OCI-LY3 (cell line): Measurements from ENCODE around the gene ATG9B.
"Not testable (repeated sequence)": the region's sequence is repeated elsewhere in the genome, so short reads cannot be mapped to it uniquely, and the experiment has no call there.

Source experiments
- H2AFZ ChIP-seq: fragments of 200-600, 300-600 bp; shearing (Covaris generic); 2 replicates; pipeline ENCODE4 v1.6.0; 2014; ENCODE audit warnings: antibody characterized with exemption, low read depth, low read length
- H3K27ac ChIP-seq: fragments of 200-600, 300-600 bp; sonication (generic); 2 replicates; pipeline ENCODE4 v1.5.1; 2014; ENCODE audit warnings: mild to moderate bottlenecking, low read length, moderate library complexity, mixed read lengths
- H3K27me3 ChIP-seq: fragments of 200-600, 300-600 bp; sonication (generic); 2 replicates; pipeline ENCODE4 v1.6.1; 2014; ENCODE audit warnings: low read depth, low read length, mixed read lengths
- H3K36me3 ChIP-seq: fragments of 200-600, 300-600 bp; sonication (generic); replicated peaks from 2 replicates; pipeline ENCODE3; 2014; ENCODE audit warnings: low read depth, low read length, mixed read lengths
- H3K4me1 ChIP-seq: fragments of 300-600, 200-600 bp; sonication (generic); 2 replicates; pipeline ENCODE4 v1.6.1; 2014; ENCODE audit warnings: low read length, mixed read lengths
- H3K4me2 ChIP-seq: fragments of 200-600, 300-600 bp; sonication (generic); 2 replicates; pipeline ENCODE4 v1.6.1; 2014; ENCODE audit warnings: low read length, mixed read lengths
- H3K4me3 ChIP-seq: fragments of 300-600, 200-600 bp; sonication (generic); 2 replicates; pipeline ENCODE4 v1.5.1; 2014; ENCODE audit warnings: antibody characterized with exemption, mild to moderate bottlenecking, low read length, moderate library complexity
- H3K79me2 ChIP-seq: fragments of 300-600, 200-600 bp; shearing (Covaris generic); 2 replicates; pipeline ENCODE4 v1.6.1; 2014; ENCODE audit warnings: mild to moderate bottlenecking, low read length, mixed read lengths
- H3K9ac ChIP-seq: fragments of 300-600, 200-600 bp; shearing (Covaris generic); 2 replicates; pipeline ENCODE4 v1.6.0; 2014; ENCODE audit warnings: mild to moderate bottlenecking, low read length, moderate library complexity
- H3K9me3 ChIP-seq: fragments of 200-600, 300-600 bp; shearing (Covaris generic); 2 replicates; pipeline ENCODE4 v1.6.1; 2014; ENCODE audit warnings: low read length, mixed read lengths; ENCODE audit not compliant: insufficient read depth
- H4K20me1 ChIP-seq: fragments of 200-600, 300-600 bp; sonication (generic); 2 replicates; pipeline ENCODE4 v1.6.1; 2016; ENCODE audit warnings: low read length, mixed read lengths; ENCODE audit not compliant: insufficient read depth
- EZH2phosphoT487 ChIP-seq: fragments of 200-600 bp; shearing (Covaris generic); IDR thresholded peaks from 2 replicates; pipeline ENCODE4 v1.6.1; 2018; ENCODE audit warnings: antibody characterized with exemption, mixed run types, low read depth
- TF ChIP-seq, protein P1 (sequence below): fragments of 200-600, 300-600 bp; sonication (generic); IDR thresholded peaks from 2 replicates; pipeline ENCODE4 v1.5.1; 2014; ENCODE audit warnings: antibody characterized with exemption, low read length, low read depth

ATG9B gene

DNA sequence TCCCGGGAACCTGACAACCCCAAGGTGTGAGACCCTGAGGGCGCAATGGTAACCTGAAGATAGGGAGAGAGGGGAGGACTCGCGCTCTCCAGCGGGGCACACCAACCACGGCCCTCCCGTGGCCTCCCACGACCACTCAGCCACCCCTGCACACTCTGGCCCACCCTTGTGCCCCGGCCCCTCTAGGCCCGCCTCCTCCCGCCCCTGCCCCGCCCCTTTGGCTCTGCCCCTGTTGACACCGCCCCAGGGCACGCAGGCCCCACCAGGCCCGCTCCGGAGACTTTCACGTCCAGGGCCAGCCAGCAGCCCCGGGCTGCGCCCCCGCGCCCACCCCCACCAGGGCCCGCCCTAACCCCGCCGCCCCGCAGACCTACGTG lies 10.9 kb downstream of the ATG9B start:
- H3K4me1 ChIP-seq, result peaks cover 5% of the 10 kb centered on the region; the same call in 1 of the 2 replicates

DNA sequence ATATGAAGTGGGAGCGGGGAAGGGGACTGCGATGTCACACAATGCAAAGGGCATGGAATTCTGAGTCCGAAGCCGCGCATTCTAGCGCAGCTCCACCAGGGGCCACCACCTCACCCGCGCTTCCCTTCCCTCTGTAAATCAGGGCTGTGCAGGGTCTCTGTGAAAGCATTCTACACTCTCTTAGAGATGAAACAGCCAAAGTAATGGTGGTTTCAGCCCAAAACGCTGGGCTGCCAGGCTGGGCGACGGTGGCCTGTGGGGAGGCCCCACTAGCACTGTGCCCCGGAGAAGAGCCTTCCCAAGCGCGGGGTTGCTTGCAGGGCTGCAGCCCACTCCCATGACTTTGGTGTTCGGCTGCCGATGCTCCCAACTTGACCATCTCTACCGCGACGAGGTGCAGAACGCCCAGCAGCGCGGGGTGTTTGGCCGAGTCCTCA lies 11.4 kb downstream of the ATG9B start:
- H3K9ac ChIP-seq, result no peak overlapping the region
- H4K20me1 ChIP-seq, result no peaks in the 10 kb centered on the region
- H3K4me1 ChIP-seq, result peaks cover 4% of the 10 kb centered on the region; the same call in 1 of the 2 replicates
- no peaks in the 10 kb centered on the region for H3K27me3 ChIP-seq
- H3K9me3 ChIP-seq, result no peaks in the 10 kb centered on the region
- no peak overlapping the region for H3K4me2 ChIP-seq
- H3K27ac ChIP-seq, result no peak overlapping the region
- TF ChIP-seq, protein P1, sequence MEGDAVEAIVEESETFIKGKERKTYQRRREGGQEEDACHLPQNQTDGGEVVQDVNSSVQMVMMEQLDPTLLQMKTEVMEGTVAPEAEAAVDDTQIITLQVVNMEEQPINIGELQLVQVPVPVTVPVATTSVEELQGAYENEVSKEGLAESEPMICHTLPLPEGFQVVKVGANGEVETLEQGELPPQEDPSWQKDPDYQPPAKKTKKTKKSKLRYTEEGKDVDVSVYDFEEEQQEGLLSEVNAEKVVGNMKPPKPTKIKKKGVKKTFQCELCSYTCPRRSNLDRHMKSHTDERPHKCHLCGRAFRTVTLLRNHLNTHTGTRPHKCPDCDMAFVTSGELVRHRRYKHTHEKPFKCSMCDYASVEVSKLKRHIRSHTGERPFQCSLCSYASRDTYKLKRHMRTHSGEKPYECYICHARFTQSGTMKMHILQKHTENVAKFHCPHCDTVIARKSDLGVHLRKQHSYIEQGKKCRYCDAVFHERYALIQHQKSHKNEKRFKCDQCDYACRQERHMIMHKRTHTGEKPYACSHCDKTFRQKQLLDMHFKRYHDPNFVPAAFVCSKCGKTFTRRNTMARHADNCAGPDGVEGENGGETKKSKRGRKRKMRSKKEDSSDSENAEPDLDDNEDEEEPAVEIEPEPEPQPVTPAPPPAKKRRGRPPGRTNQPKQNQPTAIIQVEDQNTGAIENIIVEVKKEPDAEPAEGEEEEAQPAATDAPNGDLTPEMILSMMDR, result peak; percentile 26
- no peak for TF ChIP-seq EZH2phosphoT487
- H3K4me3 ChIP-seq, result no peak overlapping the region
- no peaks in the 10 kb centered on the region for H3K79me2 ChIP-seq
- no peaks in the 10 kb centered on the region for H3K36me3 ChIP-seq
- H2AFZ ChIP-seq, result no peak overlapping the region

More for the DNA sequence above, 10.9 kb downstream of the ATG9B start:
- Histone ChIP-seq H3K27me3 (no peaks in the 10 kb centered on the region), H3K9ac (no peak overlapping the region), H3K9me3 (no peaks in the 10 kb centered on the region), H3K79me2 (no peaks in the 10 kb centered on the region), H3K4me3 (no peak overlapping the region), H3K27ac (no peak overlapping the region), H3K4me2 (no peak overlapping the region), H4K20me1 (no peaks in the 10 kb centered on the region), H2AFZ (no peak overlapping the region), H3K36me3 (no peaks in the 10 kb centered on the region)
- no peak for TF ChIP-seq EZH2phosphoT487
- TF ChIP-seq, protein P1, result no peak

DNA sequence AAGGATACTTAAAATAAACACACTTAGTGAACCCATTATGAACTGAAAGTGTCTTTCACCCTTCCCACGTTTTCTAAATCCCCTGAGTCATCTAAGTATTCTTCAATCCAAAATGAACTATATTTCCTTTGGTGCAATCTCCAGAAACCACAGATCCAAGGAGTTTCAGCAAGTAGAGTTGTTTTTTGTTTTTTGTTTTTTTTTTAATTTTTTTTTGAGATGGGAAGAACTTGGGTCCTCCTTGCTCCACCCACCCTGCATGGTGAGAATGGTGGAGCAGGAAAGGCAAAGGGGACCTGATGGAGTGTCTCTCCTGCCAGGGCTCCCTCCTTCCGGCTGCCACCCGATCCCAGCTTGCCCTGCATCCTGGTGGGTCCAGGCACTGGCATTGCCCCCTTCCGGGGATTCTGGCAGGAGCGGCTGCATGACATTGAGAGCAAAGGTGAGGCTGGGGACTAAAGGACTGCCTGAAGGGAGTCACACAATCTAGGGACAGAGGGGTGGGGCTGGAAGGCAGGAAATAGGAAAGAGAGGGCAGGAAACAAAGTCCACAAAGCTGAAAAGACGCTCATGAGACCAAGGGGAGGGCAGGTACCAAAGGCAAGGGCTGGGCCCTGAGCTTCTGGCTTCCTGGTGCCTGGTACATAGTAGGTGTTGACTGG lies 12.1 kb downstream of the ATG9B start:
- Histone ChIP-seq H2AFZ (no peak overlapping the region), H3K4me1 (no peaks in the 10 kb centered on the region), H3K36me3 (no peaks in the 10 kb centered on the region), H3K4me3 (no peak overlapping the region), H3K27me3 (no peaks in the 10 kb centered on the region), H3K79me2 (no peaks in the 10 kb centered on the region), H3K9ac (no peak overlapping the region), H3K9me3 (no peaks in the 10 kb centered on the region), H3K27ac (no peak overlapping the region), H4K20me1 (no peaks in the 10 kb centered on the region), H3K4me2 (no peak overlapping the region)
- TF ChIP-seq, protein P1, result no peak
- TF ChIP-seq EZH2phosphoT487, result no peak

DNA sequence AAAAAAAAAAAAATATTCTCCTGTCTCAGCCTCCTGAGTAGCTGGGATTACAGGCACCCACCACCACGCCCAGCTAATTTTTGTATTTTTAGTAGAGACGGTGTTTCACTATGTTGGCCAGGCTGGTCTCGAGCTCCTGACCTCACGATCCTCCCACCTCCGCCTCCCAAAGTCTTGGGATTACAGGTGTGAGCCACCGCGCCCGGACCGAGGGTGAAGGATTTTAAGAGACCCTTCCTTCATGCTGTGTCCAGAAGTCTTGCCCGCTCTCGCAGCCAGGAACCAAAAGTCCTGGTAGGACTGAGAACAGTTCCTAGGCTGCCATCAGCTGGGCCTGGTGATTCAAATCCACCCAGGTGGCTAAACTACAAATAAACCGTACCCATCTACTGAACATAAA lies 12.7 kb downstream of the ATG9B start:
- not testable (repeated sequence) for H3K9ac ChIP-seq, H3K27ac ChIP-seq, H3K36me3 ChIP-seq, H2AFZ ChIP-seq, H3K4me2 ChIP-seq, H4K20me1 ChIP-seq, H3K9me3 ChIP-seq, H3K4me1 ChIP-seq, H3K79me2 ChIP-seq, H3K4me3 ChIP-seq, H3K27me3 ChIP-seq

GRCh38 chr7:151011097-151011409 lies 13.2 kb downstream of the ATG9B start:
- H3K36me3 ChIP-seq, result no peaks in the 10 kb centered on the region
- H3K27me3 ChIP-seq, result no peaks in the 10 kb centered on the region
- no peak overlapping the region for H3K9ac ChIP-seq
- H3K9me3 ChIP-seq, result no peaks in the 10 kb centered on the region
- H2AFZ ChIP-seq, result no peak overlapping the region
- H3K4me1 ChIP-seq, result no peaks in the 10 kb centered on the region
- H3K79me2 ChIP-seq, result no peaks in the 10 kb centered on the region
- TF ChIP-seq, protein P1, result no peak
- no peak for TF ChIP-seq EZH2phosphoT487
- H3K27ac ChIP-seq, result no peak overlapping the region
- no peak overlapping the region for H3K4me3 ChIP-seq
- H3K4me2 ChIP-seq, result no peak overlapping the region
- no peaks in the 10 kb centered on the region for H4K20me1 ChIP-seq
